Endodermal cell (in vitro differentiated cells): ENCODE measurements around the gene BCKDHA. TPM values are rescaled to one million over a fixed set of nuclear protein-coding genes. Genes with fewer than 3 reads are reported as not detected.

Source experiments
- DNase-seq: peaks from one replicate; pipeline ENCODE4 v3.0.0-alpha.2; 2017
- H3K27ac ChIP-seq: 2 replicates; pipeline ENCODE4 v1.5.1; 2013; ENCODE audit warnings: mild to moderate bottlenecking, low read depth, low read length, moderate library complexity
- H3K27me3 ChIP-seq: 2 replicates; pipeline ENCODE4 v1.6.1; 2013; ENCODE audit warnings: mild to moderate bottlenecking, low read length, moderate library complexity; ENCODE audit not compliant: insufficient read depth, control insufficient read depth, poor library complexity, severe bottlenecking
- H3K36me3 ChIP-seq: 2 replicates; pipeline ENCODE4 v1.7.0; 2013; ENCODE audit warnings: mild to moderate bottlenecking, low read length, moderate library complexity; ENCODE audit not compliant: control insufficient read depth, insufficient read depth
- H3K4me1 ChIP-seq: one replicate; pipeline ENCODE4 v1.7.0; 2013; ENCODE audit warnings: low read length; ENCODE audit not compliant: control insufficient read depth, insufficient read depth
- H3K4me3 ChIP-seq: 2 replicates; pipeline ENCODE4 v1.5.1; 2013; ENCODE audit warnings: mild to moderate bottlenecking, low read length, moderate library complexity
- H3K9ac ChIP-seq: 2 replicates; pipeline ENCODE4 v1.6.1; 2013; ENCODE audit warnings: mild to moderate bottlenecking, low read length, moderate library complexity; ENCODE audit not compliant: poor library complexity, severe bottlenecking; ENCODE audit errors: extremely low read depth
- H3K9me3 ChIP-seq: 2 replicates; pipeline ENCODE4 v1.6.1; 2013; ENCODE audit warnings: mild to moderate bottlenecking, low read length, moderate library complexity; ENCODE audit not compliant: control insufficient read depth
- H3K27ac Mint-ChIP-seq: 2 replicates; pipeline ENCODE4 v1.8.0; 2020; ENCODE audit warnings: mixed read lengths
- H3K27me3 Mint-ChIP-seq: 2 replicates; pipeline ENCODE4 v1.8.0; 2021; ENCODE audit warnings: mild to moderate bottlenecking, mixed read lengths; ENCODE audit not compliant: insufficient read depth
- H3K36me3 Mint-ChIP-seq: 2 replicates; pipeline ENCODE4 v1.8.0; 2020; ENCODE audit warnings: low read depth, mixed read lengths
- H3K4me1 Mint-ChIP-seq: 2 replicates; pipeline ENCODE4 v1.8.0; 2020; ENCODE audit warnings: mixed read lengths
- H3K4me3 Mint-ChIP-seq: 2 replicates; pipeline ENCODE4 v1.8.0; 2020; ENCODE audit warnings: mild to moderate bottlenecking, moderate library complexity, mixed read lengths
- H3K9me3 Mint-ChIP-seq: 2 replicates; pipeline ENCODE4 v1.8.0; 2020; ENCODE audit warnings: mild to moderate bottlenecking, mixed read lengths
- WGBS, 2 experiments: methylation state at CpG; one replicate each; pipeline versions ENCODE4 v1.1.5 to v1.1.7; 2013; ENCODE audit warnings: missing lambda C conversion rate in 2 of 2, mixed read lengths in 1 of 2; ENCODE audit not compliant: insufficient coverage in 1 of 2, insufficient read length in 1 of 2; 5-methylcytosine and 5-hydroxymethylcytosine counted together
- total RNA-seq, 2 donors: library from RNA; stranded (reverse); fragmentation: NEBNext Ultra II Directional in 1 of 2; extraction: Animal tissue kit (Norgen Biotek cat#: 25700) in 1 of 2; gene quantifications; 2 replicates in 1 of 2; 3 replicates in 1 of 2; pipeline ENCODE4 v1.2.1, GENCODE V29; 2021
- TF ChIP-seq, protein P1 (sequence below): fragments of 200-600 bp; sonication (generic); conservative IDR thresholded peaks from 2 replicates; pipeline ENCODE4 v1.5.0; 2021; ENCODE audit warnings: antibody characterized with exemption, mild to moderate bottlenecking

Gene BCKDHA
- total RNA-seq, 2 donors from 2014 or later: 18.0 to 21.6 TPM

DNA sequence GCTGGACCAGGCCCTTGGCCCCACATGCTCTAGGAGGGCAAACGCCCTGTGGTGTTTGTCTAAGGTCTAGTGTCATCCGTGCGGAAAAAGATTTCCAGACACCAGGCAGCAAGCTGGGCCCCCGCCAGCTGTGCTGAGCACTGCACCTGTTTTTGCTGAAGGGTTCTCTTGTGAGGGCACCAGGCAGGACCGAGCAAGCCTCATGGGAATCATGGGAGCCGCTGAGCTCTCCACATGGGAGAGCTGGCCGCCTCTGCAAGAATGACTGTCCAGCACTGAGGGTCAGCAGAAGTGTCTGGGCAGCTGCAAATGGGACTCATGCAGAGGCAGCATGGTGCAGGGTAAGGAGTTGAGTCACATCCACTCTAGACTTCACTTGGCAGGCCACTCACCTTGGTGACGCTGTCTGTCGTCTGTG is 17.5 kb downstream of the BCKDHA start:
- TF ChIP-seq, protein P1, sequence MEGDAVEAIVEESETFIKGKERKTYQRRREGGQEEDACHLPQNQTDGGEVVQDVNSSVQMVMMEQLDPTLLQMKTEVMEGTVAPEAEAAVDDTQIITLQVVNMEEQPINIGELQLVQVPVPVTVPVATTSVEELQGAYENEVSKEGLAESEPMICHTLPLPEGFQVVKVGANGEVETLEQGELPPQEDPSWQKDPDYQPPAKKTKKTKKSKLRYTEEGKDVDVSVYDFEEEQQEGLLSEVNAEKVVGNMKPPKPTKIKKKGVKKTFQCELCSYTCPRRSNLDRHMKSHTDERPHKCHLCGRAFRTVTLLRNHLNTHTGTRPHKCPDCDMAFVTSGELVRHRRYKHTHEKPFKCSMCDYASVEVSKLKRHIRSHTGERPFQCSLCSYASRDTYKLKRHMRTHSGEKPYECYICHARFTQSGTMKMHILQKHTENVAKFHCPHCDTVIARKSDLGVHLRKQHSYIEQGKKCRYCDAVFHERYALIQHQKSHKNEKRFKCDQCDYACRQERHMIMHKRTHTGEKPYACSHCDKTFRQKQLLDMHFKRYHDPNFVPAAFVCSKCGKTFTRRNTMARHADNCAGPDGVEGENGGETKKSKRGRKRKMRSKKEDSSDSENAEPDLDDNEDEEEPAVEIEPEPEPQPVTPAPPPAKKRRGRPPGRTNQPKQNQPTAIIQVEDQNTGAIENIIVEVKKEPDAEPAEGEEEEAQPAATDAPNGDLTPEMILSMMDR: no peak
- H3K36me3 Mint-ChIP-seq: peaks cover 47% of the 10 kb centered on the region
- no peak overlapping the region for H3K9ac ChIP-seq
- H3K27ac Mint-ChIP-seq: no peak overlapping the region
- H3K4me3 Mint-ChIP-seq: no peak overlapping the region
- H3K4me1 Mint-ChIP-seq: no peaks in the 10 kb centered on the region
- peaks cover 6% of the 10 kb centered on the region for H3K36me3 ChIP-seq
- no peaks in the 10 kb centered on the region for H3K27me3 ChIP-seq
- H3K4me3 ChIP-seq: no peak overlapping the region
- H3K27ac ChIP-seq: no peak overlapping the region
- 98% methylated on average over 9 of the region's 9 CpGs for WGBS, 2 experiments
- DNase-seq: no peak
- no peaks in the 10 kb centered on the region for H3K4me1 ChIP-seq
- H3K27me3 Mint-ChIP-seq: no peaks in the 10 kb centered on the region
- H3K9me3 ChIP-seq: no peaks in the 10 kb centered on the region
- no peaks in the 10 kb centered on the region for H3K9me3 Mint-ChIP-seq

DNA sequence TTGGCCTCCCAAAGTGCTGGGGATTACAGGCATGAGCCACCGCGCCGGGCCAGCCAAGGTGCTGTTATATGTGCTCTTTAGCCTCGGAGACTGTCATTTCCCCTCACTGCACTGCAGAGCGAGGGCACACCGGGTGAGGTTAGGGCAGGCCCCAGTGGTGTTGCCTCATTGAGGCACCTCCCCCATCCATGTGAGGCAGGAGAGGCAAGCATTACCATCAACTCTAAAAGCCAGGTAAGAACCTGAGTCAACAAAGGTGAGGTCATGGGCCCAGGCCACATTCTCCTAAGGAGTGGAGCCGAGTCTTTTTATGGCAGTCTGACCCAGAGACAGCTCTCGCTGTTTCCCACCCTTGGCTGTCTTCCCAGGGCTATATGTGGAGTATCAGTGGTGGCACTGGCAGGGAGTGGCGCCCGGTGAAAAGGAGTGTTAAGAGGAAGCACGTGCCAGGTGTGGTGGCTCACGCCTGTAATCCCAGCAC is 18.6 kb downstream of the BCKDHA start:
- WGBS, 2 experiments: 89 to 94% methylated on average over 12 of the region's 12 CpGs
- no peak overlapping the region for H3K4me3 Mint-ChIP-seq

DNA sequence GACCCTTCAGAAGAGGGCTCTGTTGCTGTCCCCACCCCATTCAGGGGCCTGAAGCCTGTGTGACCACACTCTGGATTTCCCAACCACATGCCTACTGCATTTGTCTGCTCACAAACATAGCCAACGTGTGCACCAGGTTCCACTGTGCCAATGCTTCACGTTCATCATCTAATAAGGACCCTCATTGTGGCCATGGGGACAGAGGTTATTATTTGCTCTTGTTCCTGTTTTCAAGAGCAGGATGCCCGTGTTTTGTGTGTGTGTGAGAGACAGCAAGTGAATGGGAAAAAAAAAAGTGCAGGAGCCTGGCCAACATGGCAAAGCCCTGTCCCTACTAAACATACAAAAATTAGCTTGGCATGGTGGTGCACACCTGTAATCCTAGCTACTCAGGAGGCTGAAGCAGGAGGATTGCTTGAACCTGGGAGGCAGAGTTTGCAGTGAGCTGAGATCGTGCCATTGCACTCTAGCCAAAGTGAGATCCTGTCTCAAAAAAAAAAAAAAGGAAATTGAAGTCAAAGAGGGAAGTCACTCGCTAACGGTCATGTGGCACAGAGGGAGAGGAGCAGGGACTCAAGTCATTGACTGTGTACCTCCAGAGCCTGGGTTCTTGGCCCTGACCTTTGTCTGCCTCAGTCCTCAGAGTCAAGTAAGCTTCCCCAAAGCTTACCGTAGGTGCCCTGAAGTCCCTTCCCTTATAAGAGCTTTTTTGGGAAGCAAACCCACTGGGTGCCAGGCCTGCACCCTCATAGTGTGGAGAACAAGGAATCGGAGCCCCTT is 22.7 kb downstream of the BCKDHA start:
- H3K4me1 ChIP-seq: no peaks in the 10 kb centered on the region
- Mint-ChIP-seq H3K27me3 (no peaks in the 10 kb centered on the region), H3K27ac (no peak overlapping the region), H3K4me3 (no peak overlapping the region), H3K4me1 (no peaks in the 10 kb centered on the region), H3K36me3 (peaks cover 53% of the 10 kb centered on the region), H3K9me3 (no peaks in the 10 kb centered on the region)
- no peaks in the 10 kb centered on the region for H3K27me3 ChIP-seq
- TF ChIP-seq, protein P1: no peak
- H3K9me3 ChIP-seq: no peaks in the 10 kb centered on the region
- no peak overlapping the region for H3K4me3 ChIP-seq
- DNase-seq: no peak
- 94 to 98% methylated on average over 5 to 8 of the region's 8 CpGs for WGBS, 2 experiments
- no peak overlapping the region for H3K9ac ChIP-seq
- H3K36me3 ChIP-seq: peaks cover 6% of the 10 kb centered on the region
- H3K27ac ChIP-seq: no peak overlapping the region

More for the DNA sequence above, 18.6 kb downstream of the BCKDHA start:
- no peak overlapping the region for H3K4me3 ChIP-seq
- H3K27me3 ChIP-seq: no peaks in the 10 kb centered on the region
- H3K4me1 ChIP-seq: no peaks in the 10 kb centered on the region
- H3K27ac Mint-ChIP-seq: peak overlapping the region; percentile 85
- peaks cover 47% of the 10 kb centered on the region for H3K36me3 Mint-ChIP-seq
- DNase-seq: no peak
- H3K36me3 ChIP-seq: peaks cover 6% of the 10 kb centered on the region
- no peaks in the 10 kb centered on the region for H3K9me3 ChIP-seq
- TF ChIP-seq, protein P1: no peak
- no peak overlapping the region for H3K27ac ChIP-seq
- no peaks in the 10 kb centered on the region for H3K27me3 Mint-ChIP-seq
- no peaks in the 10 kb centered on the region for H3K9me3 Mint-ChIP-seq
- H3K4me1 Mint-ChIP-seq: no peaks in the 10 kb centered on the region
- no peak overlapping the region for H3K9ac ChIP-seq
